ENCODE results near the gene HMG20B.

Gene HMG20B

DNA sequence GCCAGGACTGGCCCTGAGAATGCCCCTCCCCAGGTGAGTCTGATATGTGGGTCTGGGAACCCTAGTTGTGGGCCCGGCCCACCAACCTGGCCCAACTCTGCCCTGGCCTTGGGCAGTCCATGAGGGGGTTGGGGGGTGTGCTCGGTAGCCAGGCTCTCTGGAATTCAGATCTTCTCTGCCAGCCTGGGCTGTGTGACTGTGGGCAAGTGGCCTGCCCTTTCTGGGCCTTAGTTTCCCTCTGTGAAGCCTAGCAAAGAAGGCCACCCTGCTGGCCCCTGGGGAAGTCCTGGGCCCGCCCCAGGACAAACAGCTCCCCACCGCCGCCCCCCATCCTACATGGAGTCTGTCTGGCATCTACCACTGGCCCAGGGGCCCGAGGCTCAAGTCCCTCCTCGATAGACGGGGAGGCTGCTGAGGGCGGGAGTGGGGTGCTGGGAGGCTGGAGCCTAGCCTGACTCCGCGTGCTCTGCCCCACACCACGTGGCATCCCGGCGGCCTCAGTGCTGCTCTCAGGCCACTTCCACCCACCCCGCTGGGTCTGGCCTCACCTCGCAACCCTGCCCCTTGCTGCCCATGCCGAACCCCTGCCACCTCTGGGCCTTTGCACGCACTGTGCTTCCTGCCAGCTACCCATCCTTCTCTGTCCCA, 42.2 kb downstream of the HMG20B start:
- no peak for DNase-seq
- TF ChIP-seq GATA1 (IDR thresholded peaks at IDR 0.05; ENCODE audit: low read depth, low read length) (no peak), POLR2A (IDR thresholded peaks at IDR 0.05; ENCODE audit: low read length) (no peak)

DNA sequence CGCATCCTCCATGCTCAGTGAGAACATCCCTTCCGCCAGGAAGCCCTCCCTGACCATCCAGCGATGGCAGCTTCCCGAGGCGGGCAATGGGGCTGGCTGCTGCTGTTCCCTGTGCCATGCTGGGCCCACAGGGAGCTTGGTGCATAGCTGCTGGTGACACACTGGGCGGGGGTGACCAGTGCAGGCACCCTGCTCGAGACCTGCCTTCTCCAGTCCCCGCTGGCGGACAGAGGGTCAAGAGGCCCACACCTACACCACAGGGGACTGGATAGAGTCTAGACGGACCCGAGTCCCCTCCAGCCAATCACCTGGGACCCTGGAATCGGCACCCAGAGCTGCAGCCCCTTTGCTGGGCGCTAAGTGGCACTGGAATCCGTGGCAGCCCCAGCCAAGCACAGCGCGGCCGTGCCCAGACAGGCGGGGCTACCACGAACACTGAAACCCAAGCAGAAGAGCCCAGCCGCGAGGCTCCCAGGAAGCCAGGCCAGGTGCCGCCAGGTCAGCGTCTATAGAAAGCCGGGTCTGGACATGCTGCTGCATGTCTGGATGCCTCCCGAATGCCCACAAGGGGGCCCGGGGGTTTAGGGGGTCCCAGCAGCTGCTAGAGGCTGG, 42.9 kb downstream of the HMG20B start:
- no peak for TF ChIP-seq GATA1 (IDR thresholded peaks at IDR 0.05; ENCODE audit: low read depth, low read length)
- TF ChIP-seq POLR2A (IDR thresholded peaks at IDR 0.05; ENCODE audit: low read length), result no peak
- no peak for DNase-seq

DNA sequence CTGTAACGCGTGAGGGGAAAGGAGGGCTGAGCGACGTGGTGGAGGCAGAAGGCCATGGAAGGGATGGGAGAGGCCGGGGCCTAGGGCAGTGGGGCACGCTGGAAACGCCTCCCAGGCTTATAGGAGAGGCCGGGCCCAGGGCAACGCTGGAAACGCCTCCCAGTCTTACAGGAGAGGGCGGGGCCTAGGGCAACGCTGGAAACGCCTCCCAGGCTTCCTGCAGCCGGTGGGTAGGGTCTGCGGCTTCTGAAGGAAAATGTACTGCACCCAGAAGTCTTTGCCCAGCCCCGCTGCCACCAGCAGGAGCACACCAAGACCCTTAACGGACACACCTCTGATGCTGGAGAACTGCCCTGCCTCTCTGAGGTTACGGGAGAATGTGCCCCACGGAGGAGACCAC, 44.7 kb downstream of the HMG20B start:
- peak in 1 of 2 experiments; percentile 26 for DNase-seq
- no peak for TF ChIP-seq POLR2A (IDR thresholded peaks at IDR 0.05; ENCODE audit: low read length)
- no peak for TF ChIP-seq GATA1 (IDR thresholded peaks at IDR 0.05; ENCODE audit: low read depth, low read length)

DNA sequence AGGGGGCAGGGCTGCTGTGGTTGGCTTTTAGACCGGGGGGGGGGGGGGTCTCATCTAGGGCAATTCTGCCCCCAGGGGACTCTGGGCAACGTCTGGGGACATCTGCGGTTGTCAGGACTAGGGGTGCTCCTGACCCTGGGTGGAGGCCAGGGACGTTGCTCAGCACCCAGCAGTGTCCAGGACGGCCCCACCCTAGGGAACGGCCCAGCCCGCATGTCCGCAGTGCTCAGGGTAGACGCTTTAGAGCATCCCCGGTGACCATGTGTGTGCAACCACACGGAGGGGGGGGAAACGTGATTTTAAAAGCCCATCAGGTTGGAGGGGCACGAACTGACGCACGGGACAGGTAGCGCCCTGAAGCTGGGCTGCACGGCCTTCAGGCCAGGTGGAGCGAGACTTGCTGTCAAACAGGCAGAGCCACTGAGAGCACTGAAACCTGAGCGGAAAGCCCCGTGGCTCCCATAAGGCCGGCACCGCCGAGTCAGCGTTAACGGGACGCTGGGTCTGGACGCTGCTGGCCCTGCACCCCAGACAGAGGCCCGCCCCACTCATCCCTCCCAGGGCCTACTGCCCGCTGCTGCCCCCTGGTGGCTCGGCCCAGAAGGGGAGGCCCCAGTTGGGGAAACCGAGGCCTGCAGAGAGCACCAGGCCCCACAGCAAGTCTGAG, 45.5 kb downstream of the HMG20B start:
- peak; percentile 46 to 70 for DNase-seq
- TF ChIP-seq GATA1 (IDR thresholded peaks at IDR 0.05; ENCODE audit: low read depth, low read length) (no peak), POLR2A (IDR thresholded peaks at IDR 0.05; ENCODE audit: low read length) (no peak)

DNA sequence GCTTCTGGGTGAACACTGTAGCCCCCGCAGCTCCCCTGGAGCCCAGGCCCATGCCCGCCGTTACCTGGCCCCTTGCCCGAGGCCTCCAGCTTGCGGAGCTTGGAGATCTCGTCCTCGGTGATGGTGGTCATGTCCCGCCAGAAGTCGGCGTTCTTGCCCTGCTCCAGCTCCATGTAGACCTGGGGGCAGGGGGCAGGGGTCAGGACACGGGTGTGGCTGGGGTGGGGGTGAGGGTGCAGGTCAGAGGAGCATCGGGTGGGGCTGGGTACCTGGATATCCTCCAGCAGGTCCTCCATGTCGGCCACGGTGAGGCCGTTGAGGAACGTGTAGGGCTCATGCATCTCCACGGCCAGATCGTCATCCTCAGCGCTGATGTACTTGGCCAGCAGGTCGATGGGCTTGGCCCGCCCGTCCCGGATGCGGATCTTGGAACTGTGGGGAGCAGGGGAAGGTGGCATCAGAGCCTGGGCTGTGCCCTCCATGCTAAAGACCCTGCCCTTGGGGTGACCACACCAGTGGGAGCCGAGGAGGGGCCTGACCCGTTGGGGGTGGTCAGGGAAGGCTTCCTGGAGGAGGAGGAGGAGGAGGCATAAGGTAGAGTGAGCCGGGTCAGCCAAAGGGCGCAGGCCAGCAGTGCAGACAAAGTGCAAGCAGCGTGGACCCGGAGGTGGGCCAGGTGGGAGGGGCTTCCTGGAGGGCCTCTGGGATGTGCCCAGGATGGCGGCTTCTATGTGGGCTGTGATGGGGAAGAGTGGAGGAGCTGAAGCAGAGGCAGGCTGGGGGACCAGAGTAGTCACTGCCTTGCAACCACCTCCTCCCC, 46.3 kb downstream of the HMG20B start:
- TF ChIP-seq POLR2A (IDR thresholded peaks at IDR 0.05; ENCODE audit: low read length) (no peak), GATA1 (IDR thresholded peaks at IDR 0.05; ENCODE audit: low read depth, low read length) (no peak)
- DNase-seq, result no peak

DNA sequence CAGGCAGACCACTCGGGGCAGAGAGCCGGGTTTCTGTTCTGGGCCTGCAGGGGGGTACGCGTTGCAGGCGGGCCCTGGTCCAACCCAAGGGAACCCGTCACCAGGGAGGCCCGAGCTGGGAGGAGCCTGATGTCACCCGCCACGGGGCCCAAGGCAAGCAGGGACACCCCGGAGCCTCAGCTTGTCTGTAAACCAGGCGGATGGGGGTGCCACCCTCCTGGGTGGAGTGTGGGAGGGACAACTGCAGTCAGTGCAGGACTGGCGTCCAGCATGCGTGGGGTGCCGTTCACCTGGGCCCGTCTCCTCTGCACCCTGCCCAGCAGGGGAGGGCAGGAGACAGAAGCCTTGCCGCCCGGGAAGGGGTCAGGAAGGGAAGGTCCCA, 46.9 kb downstream of the HMG20B start:
- DNase-seq, result no peak
- TF ChIP-seq POLR2A (IDR thresholded peaks at IDR 0.05; ENCODE audit: low read length), result no peak

DNA sequence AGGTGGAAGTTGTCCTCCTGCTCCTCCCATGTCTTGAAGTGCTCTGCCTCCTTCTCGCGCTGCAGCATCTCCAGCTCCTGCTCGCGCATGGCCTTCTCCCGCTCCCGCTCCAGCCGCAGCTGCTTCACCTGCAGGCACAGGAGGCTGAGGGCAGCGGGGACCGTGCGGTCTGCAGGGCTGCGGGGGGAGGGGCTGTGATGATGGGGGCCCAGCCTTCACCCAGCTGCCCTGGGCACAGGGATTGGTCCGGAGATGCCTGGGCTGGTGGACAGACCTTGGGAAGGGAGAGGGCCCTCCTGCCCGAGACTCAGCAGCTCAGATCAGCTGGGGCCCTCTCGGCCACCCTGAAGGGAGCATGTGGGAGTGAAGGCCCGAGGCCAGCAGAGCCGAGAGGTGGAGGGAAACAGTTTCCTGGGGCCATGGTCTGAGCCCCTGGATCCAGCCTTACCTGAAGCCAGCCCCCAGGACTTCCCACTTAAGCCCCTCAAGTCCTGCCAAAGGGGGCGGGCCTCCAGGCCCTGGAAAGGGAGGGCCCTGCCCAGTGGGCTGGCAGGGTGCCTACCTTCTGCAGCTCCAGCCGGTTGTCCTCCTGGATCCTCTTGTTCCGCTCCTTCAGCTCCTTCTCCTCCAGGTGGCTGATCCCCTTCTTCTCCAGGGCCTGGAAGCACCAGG, 47.5 kb downstream of the HMG20B start:
- no peak for TF ChIP-seq POLR2A (IDR thresholded peaks at IDR 0.05; ENCODE audit: low read length)
- TF ChIP-seq GATA1 (IDR thresholded peaks at IDR 0.05; ENCODE audit: low read depth, low read length), result no peak
- DNase-seq, result no peak

DNA sequence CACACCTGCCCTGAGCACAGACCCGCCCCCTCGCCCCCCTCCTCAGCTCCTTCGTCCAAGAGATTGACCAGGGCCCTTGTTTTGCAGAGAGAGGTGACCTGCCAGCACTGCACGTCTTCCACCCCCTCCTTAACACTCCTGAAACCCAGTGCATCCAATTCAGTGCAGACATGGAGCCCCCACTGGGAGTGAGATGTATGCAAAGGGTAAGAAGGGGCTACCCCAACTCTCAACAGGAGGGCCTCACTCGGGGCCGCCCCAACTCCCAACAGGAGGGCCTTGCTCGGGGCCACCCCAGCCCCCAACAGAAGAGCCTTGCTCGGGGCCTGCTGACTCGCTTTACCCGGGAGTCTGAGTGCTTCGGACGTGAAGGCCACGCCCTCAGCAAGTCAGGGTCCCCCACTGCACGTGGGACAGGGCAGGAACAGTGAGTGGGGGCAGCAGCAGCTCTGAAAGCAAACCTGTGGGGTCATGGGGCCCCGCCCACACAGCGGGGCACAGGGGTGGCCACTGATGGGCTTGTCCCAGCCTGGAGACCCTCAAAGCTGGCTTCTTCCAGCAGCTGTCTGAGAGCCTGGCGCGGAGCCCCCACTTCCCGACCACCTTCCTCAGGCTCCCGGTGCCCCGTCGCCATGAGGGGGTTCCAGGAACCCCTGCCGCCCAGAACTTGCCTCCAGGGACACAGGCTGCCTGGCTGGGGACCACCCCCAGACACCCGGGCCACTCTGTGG, 48.2 kb downstream of the HMG20B start:
- TF ChIP-seq GATA1 (IDR thresholded peaks at IDR 0.05; ENCODE audit: low read depth, low read length) (no peak), POLR2A (IDR thresholded peaks at IDR 0.05; ENCODE audit: low read length) (no peak)
- DNase-seq, result no peak

DNA sequence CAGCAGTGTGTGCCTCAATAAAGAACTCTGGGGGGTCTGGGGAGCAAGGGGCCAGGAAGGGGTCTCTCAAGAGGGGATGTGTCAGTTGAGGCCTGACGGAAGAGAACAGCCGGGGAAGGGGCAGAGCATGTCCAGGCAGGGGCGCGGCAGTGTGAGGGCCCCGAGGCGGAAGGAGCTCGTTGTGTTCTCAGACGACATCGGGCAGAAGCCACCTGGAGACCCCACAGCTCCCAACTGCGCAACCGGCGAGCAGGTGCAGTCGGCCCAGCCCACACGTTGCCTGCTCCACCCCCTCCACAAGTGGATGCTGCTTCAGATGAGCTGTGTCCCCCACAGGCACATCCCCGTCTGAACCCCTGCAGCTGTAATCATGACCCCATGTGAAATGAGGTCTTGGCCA, 48.9 kb downstream of the HMG20B start:
- no peak for DNase-seq
- TF ChIP-seq POLR2A (IDR thresholded peaks at IDR 0.05; ENCODE audit: low read length), result no peak
- TF ChIP-seq GATA1 (IDR thresholded peaks at IDR 0.05; ENCODE audit: low read depth, low read length), result no peak

DNA sequence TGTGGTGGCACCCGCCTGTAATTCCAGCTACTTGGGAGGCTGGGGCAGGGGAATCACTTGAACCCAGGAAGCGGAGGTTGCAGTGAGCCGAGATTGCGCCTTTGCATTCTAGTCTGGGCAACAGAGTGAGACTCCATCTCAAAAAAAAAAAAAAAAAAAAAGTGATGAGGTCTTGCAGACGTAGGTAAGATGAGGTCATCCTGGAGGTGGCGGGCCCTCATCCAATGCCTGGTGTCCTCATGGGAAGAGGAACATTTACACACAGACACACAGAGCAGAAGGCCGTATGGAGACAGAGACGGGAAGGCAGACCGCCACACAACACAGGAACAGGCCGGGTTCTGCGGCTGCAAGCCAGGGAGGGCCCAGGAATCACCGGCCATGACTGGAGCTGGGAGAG, 49.5 kb downstream of the HMG20B start:
- TF ChIP-seq POLR2A (IDR thresholded peaks at IDR 0.05; ENCODE audit: low read length) (no peak), GATA1 (IDR thresholded peaks at IDR 0.05; ENCODE audit: low read depth, low read length) (no peak)
- DNase-seq, result no peak

DNA sequence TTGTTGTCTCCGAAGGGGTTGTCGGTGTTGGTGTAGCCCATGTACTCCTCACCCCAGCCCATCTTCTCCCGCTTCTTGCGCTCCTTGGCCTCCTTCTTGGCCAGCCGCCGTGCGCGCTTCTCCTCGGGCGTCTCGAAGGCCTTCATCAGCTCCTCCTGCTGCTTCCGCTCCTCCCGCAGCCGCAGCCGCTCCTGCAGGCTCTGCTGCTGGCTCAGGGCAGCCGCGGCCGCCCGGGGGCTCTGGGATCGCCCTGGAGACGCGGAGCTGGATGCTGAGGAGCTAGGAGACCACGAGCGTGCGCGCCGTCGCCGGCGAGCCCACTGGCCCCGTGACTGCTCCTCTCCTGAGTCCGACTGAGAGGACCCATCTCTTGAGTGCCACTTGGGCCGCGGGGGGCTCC, 51.0 kb downstream of the HMG20B start:
- no peak for TF ChIP-seq GATA1 (IDR thresholded peaks at IDR 0.05; ENCODE audit: low read depth, low read length)
- TF ChIP-seq POLR2A (IDR thresholded peaks at IDR 0.05; ENCODE audit: low read length), result no peak
- DNase-seq, result no peak

DNA sequence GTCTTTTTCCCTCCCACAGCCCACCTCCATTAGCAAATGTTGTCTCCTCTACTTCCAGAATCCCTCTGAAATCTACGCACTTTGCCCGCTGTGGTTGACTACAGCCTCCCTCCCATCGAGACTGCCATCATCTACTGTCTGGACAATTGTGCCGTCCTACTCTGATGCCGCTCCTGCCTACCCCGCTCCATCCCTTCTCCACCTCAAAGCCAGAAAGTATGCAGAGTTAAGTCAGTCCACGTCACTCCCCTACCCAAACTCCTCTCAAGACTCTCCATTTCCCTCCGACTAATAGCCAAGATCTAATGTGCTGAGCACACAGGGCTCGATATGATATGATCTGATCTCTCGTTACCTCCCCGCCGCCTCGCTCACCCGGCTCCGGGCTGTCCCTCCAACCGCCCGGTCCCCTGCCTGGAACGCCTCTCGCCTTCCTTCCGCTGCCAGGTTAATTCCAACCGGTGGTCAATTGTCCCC, 53.3 kb downstream of the HMG20B start:
- TF ChIP-seq GATA1 (IDR thresholded peaks at IDR 0.05; ENCODE audit: low read depth, low read length), result no peak
- peak; percentile 75 to 77 for DNase-seq

All from erythroblast (primary cell).